Measurements from ENCODE around the gene SBF2.

DNA sequence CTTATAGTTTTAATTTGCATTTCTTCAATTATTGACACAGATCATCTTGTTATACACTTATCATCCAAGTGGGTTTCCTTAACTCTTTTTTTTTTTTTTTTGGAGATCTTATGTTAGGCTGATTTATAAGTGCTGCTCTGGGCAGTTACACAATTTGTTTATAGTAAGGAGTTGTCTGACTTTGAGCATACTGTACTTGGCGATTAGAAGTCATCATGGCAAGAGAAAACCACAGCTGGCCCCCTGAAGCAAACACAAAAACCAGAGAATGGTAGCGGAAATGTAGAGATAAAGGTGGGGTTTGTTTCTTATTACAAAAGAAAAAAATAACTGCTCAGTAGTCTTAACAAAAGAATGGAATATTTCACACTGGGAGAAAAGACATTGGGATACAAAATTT is 337.5 kb downstream of the SBF2 start:
- TF ChIP-seq, protein P1, sequence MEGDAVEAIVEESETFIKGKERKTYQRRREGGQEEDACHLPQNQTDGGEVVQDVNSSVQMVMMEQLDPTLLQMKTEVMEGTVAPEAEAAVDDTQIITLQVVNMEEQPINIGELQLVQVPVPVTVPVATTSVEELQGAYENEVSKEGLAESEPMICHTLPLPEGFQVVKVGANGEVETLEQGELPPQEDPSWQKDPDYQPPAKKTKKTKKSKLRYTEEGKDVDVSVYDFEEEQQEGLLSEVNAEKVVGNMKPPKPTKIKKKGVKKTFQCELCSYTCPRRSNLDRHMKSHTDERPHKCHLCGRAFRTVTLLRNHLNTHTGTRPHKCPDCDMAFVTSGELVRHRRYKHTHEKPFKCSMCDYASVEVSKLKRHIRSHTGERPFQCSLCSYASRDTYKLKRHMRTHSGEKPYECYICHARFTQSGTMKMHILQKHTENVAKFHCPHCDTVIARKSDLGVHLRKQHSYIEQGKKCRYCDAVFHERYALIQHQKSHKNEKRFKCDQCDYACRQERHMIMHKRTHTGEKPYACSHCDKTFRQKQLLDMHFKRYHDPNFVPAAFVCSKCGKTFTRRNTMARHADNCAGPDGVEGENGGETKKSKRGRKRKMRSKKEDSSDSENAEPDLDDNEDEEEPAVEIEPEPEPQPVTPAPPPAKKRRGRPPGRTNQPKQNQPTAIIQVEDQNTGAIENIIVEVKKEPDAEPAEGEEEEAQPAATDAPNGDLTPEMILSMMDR (IDR thresholded peaks at IDR 0.05; ENCODE audit: low read length): no peak
- no peak for TF ChIP-seq EZH2 (optimal IDR thresholded peaks at IDR 0.05; ENCODE audit: low read depth, low read length)
- no peak for TF ChIP-seq EZH2phosphoT487 (IDR thresholded peaks at IDR 0.05; ENCODE audit: low read length)
